GM19438 (cell line): Measurements from ENCODE around the gene ATXN7L3.
"Not testable (repeated sequence)": the region's sequence is repeated elsewhere in the genome, so short reads cannot be mapped to it uniquely, and the experiment has no call there.

Experiments used
- ATAC-seq: cut with Tn5 transposase; IDR thresholded peaks from one replicate; pipeline ENCODE4 v1.9.1; 2021; ENCODE audit warnings: low read depth; ENCODE audit not compliant: unreplicated experiment

ATXN7L3 gene

DNA sequence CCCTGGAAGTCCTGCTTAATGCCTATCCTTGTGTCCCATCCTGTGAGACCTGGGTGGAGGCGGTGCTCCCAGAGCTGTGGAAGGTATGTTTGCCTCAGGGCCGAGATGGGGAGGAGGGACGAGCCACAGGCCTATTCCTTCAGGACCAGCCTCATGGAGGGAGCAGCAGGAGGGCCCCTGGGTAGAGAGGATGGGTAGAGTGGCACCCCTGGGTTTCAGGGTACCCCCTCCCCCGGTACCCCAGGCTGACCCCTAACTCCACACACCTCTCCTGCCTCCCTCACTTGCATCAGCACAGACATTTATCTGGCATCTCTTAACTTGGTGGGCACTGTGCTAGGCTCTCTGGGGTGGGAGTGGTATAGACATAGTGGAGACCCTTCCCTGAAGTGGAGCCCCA lies 22.0 kb downstream of the ATXN7L3 start:
- ATAC-seq: no peak

DNA sequence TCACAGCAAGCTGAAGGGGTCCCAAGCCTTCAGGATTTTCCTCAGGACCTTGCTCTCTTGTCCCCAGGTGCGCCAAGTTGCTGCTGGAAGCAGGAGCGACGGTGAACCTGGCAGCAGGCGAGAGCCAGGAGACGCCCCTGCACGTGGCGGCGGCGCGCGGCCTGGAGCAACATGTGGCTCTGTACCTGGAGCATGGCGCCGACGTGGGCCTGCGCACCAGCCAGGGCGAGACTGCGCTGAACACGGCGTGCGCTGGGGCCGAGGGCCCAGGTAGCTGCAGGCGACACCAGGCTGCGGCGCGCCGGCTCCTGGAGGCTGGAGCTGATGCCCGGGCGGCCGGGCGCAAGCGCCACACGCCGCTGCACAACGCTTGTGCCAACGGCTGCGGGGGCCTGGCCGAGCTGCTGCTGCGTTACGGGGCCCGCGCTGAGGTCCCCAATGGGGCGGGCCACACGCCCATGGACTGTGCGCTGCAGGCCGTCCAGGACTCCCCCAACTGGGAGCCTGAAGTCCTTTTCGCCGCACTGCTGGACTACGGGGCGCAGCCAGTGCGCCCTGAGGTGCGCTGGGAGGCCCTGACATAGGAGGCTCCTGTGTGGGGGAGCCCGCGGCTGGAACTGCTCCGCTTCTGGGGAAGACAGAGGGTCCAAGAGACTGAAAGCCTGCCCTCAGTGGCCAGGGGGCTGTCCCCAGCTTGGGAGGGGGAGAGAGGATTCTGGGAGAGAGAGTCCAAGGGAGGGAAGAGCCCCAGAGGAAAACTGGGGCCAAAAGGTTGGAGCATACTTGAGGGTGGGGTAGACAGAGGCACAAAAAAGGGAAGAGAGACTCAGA lies 22.8 kb downstream of the ATXN7L3 start:
- ATAC-seq: no peak

GRCh38 chr17:44176257-44176656 lies 23.4 kb downstream of the ATXN7L3 start:
- ATAC-seq: no peak

DNA sequence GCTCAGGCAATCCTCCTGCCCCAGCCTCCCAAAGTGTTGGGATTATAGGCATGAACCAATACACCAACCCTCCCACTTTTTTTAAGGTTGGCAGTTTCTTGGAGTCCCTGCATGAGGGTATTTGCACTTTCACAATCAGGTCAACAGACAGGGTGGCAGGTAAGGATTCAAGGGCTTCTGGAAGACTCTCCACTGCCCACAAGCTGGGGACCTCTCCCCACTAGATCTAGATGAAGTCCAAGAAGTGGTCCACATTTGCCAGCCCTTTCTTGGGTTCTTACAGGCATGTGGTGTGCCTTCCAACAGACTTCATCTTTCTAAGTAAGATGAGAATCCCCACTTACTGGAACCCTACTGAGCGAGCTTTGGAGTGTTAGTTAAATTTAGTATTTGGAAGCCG lies 25.3 kb downstream of the ATXN7L3 start:
- ATAC-seq: no peak

GRCh38 chr17:44171931-44172455 lies 27.7 kb downstream of the ATXN7L3 start:
- no peak for ATAC-seq

GRCh38 chr17:44170499-44171201 lies 29.0 kb downstream of the ATXN7L3 start, which contains the start of gene ASB16:
Gene ASB16 (plus strand): TSS chr17:44170704. CDS start chr17:44170790, 86 bp downstream.
- ATAC-seq: no peak

DNA sequence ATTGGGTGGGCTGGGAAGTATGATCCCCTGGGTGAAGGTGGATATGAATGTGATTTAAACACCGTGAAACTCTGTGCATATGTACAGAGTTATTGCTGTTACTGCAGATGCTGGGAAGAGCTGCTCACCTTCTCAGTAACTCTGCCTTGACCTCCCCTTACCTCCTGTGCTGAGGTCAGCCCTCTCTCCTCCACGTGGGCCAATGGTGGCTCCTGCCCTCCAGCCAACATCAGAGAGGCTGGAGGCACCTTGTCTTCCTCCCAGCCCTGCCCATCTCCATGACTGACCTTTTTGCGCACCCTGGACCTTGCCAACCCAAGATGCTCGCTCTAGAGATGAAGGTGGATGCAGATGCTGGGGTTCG lies 29.6 kb downstream of the ATXN7L3 start:
- no peak for ATAC-seq

GRCh38 chr17:44167181-44167861 lies 32.4 kb downstream of the ATXN7L3 start:
- no peak for ATAC-seq

DNA sequence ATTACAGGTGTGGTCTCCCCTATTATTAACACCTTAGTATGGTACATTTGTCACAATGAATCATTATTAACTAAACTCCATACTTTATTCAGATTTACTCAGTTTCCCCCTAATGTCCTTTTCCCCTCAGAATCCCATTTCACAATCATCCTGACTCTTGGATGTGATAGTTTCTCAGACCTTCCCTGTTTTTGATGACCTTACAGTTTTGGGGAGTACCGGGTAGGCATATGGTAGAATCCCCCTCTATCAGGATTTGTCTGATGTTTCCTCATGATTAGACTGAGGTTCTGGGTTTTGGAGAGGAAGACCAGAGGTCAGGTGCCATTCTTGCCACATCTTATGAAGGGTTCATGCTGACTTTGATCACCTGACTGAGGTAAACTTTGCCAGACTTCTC lies 35.2 kb downstream of the ATXN7L3 start:
- ATAC-seq: no peak

DNA sequence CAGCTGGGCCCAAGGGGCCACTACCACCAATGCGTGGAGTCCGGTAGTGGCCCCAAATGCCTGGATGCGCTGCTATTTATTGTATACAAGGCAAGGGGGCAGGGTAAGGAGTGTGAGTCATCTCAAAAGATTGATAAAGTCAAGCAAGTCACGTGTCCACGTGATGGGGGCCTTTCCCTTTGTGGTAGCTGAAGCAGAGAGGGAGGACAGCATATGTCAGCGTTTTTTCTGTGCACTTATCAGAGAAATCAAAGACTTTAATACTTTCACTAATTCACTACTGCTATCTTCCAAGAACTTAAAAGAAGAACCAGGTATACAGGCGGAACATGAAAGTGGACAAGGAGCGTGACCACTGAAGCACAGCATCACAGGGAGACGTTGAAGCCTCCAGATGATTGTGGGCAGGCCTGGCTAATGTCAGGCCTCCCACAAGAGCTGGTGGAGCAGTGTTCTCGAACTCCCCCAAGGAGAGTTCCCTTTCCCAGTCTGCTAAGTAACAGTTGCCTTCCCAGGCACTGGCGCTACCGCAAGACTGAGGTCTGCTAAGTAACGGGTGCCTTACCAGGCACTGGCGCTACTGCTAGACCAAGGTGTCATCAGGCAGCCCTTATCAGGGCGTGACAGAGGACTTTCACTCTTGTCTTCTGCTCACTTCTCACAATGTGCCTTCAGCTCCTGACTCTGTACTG lies 40.0 kb downstream of the ATXN7L3 start:
- ATAC-seq: no peak

- no peak for ATAC-seq
Observed at GRCh38 chr17:44155488-44155887, 44.2 kb downstream of the ATXN7L3 start.

- no peak for ATAC-seq
Observed at GRCh38 chr17:44152875-44153274, 46.8 kb downstream of the ATXN7L3 start.

DNA sequence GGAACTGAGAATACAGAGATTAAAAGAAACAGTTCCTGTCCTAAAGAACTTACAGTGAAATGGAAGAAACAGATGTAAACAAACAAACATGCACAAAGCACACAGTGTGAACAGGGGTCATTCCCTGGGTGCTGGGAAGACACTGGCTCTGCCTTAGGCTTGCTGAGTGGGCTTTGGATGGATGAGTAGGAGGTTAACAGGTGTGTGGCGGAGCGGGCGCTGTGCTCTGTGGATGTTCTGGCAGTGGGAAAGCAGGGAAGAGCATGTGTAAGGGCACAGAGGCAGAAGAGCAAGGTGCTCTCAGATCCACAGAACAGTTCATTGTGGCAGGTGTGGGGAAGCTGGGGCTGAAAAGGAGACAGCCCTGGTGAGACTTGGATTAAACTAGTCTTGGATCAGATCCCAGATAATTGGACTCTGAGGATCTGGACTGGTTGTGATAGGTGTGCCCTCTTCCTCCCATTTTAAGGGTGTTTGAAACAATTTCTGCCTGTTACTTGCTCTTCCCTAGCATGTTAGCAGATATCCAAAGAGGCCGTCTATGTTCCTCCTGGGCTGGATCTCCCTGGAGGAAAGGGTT lies 49.8 kb downstream of the ATXN7L3 start:
- ATAC-seq: no peak

- ATAC-seq: not testable (repeated sequence)
Observed at GRCh38 chr17:44149066-44149465, 50.6 kb downstream of the ATXN7L3 start.

GRCh38 chr17:44147812-44148211 lies 51.9 kb downstream of the ATXN7L3 start:
- ATAC-seq: no peak

DNA sequence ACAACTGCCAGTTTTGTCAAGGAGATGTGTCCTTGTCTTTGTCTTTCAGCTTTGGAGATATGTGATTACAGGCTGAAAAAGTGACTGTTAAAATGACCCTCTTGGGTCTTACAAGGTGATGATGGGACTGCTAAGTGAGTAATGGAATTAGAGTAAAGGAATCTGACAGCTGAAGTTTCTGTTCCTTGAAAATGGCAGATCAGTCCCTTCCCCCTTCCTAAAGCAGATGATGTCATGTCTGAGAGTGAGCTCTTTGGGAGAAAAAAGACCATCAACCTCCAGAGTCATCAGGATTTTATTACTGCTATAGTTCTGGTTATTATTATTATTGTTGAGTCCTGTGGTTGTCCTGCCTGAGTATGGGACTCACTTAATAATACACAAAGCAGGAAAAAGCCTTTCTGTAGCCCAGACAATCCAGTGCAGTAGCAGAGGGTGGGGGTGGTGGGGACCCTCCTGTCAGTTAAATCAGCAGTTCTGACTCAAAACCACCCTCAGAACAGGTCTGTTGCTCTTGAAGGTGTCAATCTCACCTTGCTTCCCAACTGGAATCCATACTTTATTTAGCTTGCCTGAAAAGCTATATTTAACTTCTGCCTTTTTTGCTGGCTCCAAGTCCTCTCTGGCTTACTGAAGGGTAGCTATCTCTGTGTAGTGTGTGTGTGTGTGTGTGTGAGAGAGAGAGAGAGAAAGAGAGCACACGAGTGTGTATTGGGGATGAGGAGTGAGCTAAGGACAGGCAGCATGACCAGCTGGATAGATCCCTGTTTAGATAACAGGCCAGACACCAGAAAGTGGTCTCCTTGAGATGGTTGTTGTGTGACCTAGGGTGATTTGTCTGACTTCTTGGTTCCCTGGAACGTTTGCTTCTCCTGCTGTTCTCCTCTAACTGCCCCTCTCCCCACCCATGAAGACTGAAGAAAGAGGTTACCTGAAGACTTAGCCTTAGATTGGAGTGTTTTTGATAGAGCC lies 53.0 kb downstream of the ATXN7L3 start:
- no peak for ATAC-seq

- ATAC-seq: no peak
Observed at GRCh38 chr17:44144966-44145739, 54.5 kb downstream of the ATXN7L3 start.

GRCh38 chr17:44143921-44144320 lies 55.8 kb downstream of the ATXN7L3 start:
- not testable (repeated sequence) for ATAC-seq
